CD4-positive, CD25-positive, alpha-beta regulatory T cell (primary cell): Measurements from ENCODE around the gene LCN6. TPM values are rescaled to one million over a fixed set of nuclear protein-coding genes. Genes with fewer than 3 reads are reported as not detected.
A peak's percentile ranks its signal among the peaks of the same experiment; 100 is the strongest.
"Not testable (repeated sequence)": the region's sequence is repeated elsewhere in the genome, so short reads cannot be mapped to it uniquely, and the experiment has no call there.

Experiments
- ATAC-seq, 2 donors: fragments of 150-1000 bp; cut with Tn5 transposase; one replicate each; pipeline ENCODE4 v1.10.0; 2021; ENCODE audit warnings: low read depth in 2 of 2, moderate number of reproducible peaks in 2 of 2, moderate library complexity in 1 of 2
- DNase-seq, 3 donors: peaks; one replicate each; pipeline versions ENCODE4 v3.0.0 to v3.0.0-alpha.2; 2012 to 2022; ENCODE audit warnings: mixed read lengths in 1 of 3
- H3K27ac ChIP-seq: one replicate; pipeline ENCODE4 v1.7.0; 2013; ENCODE audit warnings: mild to moderate bottlenecking, low read length; ENCODE audit not compliant: insufficient read depth, poor library complexity, severe bottlenecking
- H3K27me3 ChIP-seq: one replicate; pipeline ENCODE4 v1.7.0; 2013; ENCODE audit warnings: low read length; ENCODE audit not compliant: control insufficient read depth, insufficient read depth
- H3K36me3 ChIP-seq: one replicate; pipeline ENCODE4 v1.7.0; 2013; ENCODE audit warnings: mild to moderate bottlenecking, low read length, moderate library complexity; ENCODE audit not compliant: control insufficient read depth, insufficient read depth
- H3K4me1 ChIP-seq: 2 replicates; pipeline ENCODE4 v1.7.0; 2013; ENCODE audit warnings: mild to moderate bottlenecking, low read length; ENCODE audit not compliant: insufficient read depth, control insufficient read depth, poor library complexity, severe bottlenecking
- H3K4me3 ChIP-seq: one replicate; pipeline ENCODE4 v1.7.0; 2013; ENCODE audit warnings: low read depth, mild to moderate bottlenecking, low read length, moderate library complexity
- H3K9me3 ChIP-seq, 2 experiments: 1 replicate in 1 of 2; 2 replicates in 1 of 2; pipeline ENCODE4 v1.7.0; 2013; ENCODE audit warnings: low read length in 2 of 2, mild to moderate bottlenecking in 1 of 2, moderate library complexity in 1 of 2; ENCODE audit not compliant: control insufficient read depth in 2 of 2
- H3K27ac Mint-ChIP-seq, 3 donors: one replicate each; pipeline ENCODE4 v1.8.0; 2020 to 2022; ENCODE audit warnings: mild to moderate bottlenecking in 3 of 3, mixed read lengths in 3 of 3, moderate library complexity in 2 of 3
- H3K27me3 Mint-ChIP-seq: one replicate; pipeline ENCODE4 v1.8.0; 2022; ENCODE audit warnings: mild to moderate bottlenecking, mixed read lengths
- H3K36me3 Mint-ChIP-seq: one replicate; pipeline ENCODE4 v1.8.0; 2020; ENCODE audit warnings: mixed read lengths
- H3K4me1 Mint-ChIP-seq, 4 donors: one replicate each; pipeline ENCODE4 v1.8.0; 2020 to 2022; ENCODE audit warnings: mixed read lengths in 4 of 4, mild to moderate bottlenecking in 1 of 4
- H3K4me3 Mint-ChIP-seq, 4 donors: one replicate each; pipeline ENCODE4 v1.8.0; 2020 to 2022; ENCODE audit warnings: mild to moderate bottlenecking in 4 of 4, mixed read lengths in 4 of 4, moderate library complexity in 3 of 4
- H3K9me3 Mint-ChIP-seq, 7 donors: one replicate each; pipeline ENCODE4 v1.8.0; 2020 to 2022; ENCODE audit warnings: mixed read lengths in 7 of 7, mild to moderate bottlenecking in 3 of 7, moderate library complexity in 2 of 7
- polyA plus RNA-seq, 4 donors: library from polyadenylated mRNA; unstranded; fragments of 300-500 nt; fragmentation: Illumina TruSeq; gene quantifications; one replicate each; pipeline ENCODE4 v1.2.3, GENCODE V29; 2021
- total RNA-seq: library from RNA; stranded (reverse); gene quantifications from one replicate; pipeline ENCODE4 v1.2.3, GENCODE V29; 2022

LCN6 gene
- total and polyA plus RNA-seq, 5 donors from 2014 or later: not detected

- Histone ChIP-seq H3K9me3 (peaks cover 0 to 8% of the 10 kb centered on the region in 2 experiments), H3K4me1 (no peaks in the 10 kb centered on the region), H3K27ac (no peak overlapping the region), H3K27me3 (peaks cover 3% of the 10 kb centered on the region), H3K4me3 (no peak overlapping the region), H3K36me3 (no peaks in the 10 kb centered on the region)
- no peaks in the 10 kb centered on the region for H3K36me3 Mint-ChIP-seq
- H3K9me3 Mint-ChIP-seq: peaks cover 0 to 3% (median 0%) of the 10 kb centered on the region in 7 donors
- no peak overlapping the region for H3K4me3 Mint-ChIP-seq
- DNase-seq: no peak
- peak overlapping the region in 1 of 3 donors; percentile 36 for H3K27ac Mint-ChIP-seq
- peaks cover 19% of the 10 kb centered on the region for H3K27me3 Mint-ChIP-seq
- no peak for ATAC-seq
- H3K4me1 Mint-ChIP-seq: peaks cover 0 to 3% (median 0%) of the 10 kb centered on the region in 4 donors
These were observed 28.6 kb upstream of the LCN6 start for GRCh38 chr9:136776947-136777346.

DNA sequence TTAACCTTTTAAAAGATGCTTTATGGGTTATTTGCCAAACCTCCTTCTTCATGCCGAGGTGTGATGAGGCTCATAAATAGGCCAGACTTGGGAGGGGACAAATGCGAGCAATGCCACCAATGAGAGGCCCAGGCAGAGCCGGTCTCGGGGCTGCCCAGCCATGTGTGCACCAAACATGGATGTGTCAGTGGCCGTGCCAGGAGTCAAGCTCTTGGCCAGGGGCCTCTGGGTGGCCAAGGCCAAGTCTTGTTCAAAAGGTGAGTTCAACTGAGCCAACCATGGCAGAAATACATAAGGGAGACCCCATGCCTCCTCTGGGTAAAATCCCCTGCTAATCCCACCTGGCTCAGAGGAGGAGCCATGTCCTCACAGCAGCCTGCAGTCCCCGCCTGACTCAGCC lies 26.9 kb upstream of the LCN6 start:
- peaks cover 3% of the 10 kb centered on the region for H3K27me3 ChIP-seq
- DNase-seq (no peak), ATAC-seq (no peak)
- no peak overlapping the region for H3K4me3 ChIP-seq
- H3K4me1 ChIP-seq: no peaks in the 10 kb centered on the region
- Mint-ChIP-seq H3K9me3 (peaks cover 0 to 3% (median 0%) of the 10 kb centered on the region in 7 donors), H3K4me1 (peaks cover 0 to 3% (median under 1%) of the 10 kb centered on the region in 4 donors), H3K4me3 (no peak overlapping the region), H3K27ac (no peak overlapping the region), H3K36me3 (no peaks in the 10 kb centered on the region), H3K27me3 (peaks cover 25% of the 10 kb centered on the region)
- H3K27ac ChIP-seq: no peak overlapping the region
- no peaks in the 10 kb centered on the region for H3K36me3 ChIP-seq
- H3K9me3 ChIP-seq: peaks cover 0 to 8% of the 10 kb centered on the region in 2 experiments

- H3K36me3 ChIP-seq: no peaks in the 10 kb centered on the region
- Mint-ChIP-seq H3K4me3 (no peak overlapping the region), H3K36me3 (no peaks in the 10 kb centered on the region), H3K4me1 (peaks cover 0 to 4% (median 2%) of the 10 kb centered on the region in 4 donors), H3K27ac (no peak overlapping the region), H3K9me3 (peaks cover 0 to 3% (median 0%) of the 10 kb centered on the region in 7 donors), H3K27me3 (peaks cover 22% of the 10 kb centered on the region)
- no peak overlapping the region for H3K4me3 ChIP-seq
- no peaks in the 10 kb centered on the region for H3K4me1 ChIP-seq
- H3K27me3 ChIP-seq: peaks cover 3% of the 10 kb centered on the region
- peaks cover 0 to 8% of the 10 kb centered on the region in 2 experiments for H3K9me3 ChIP-seq
- no peak for ATAC-seq
- DNase-seq: no peak
- H3K27ac ChIP-seq: no peak overlapping the region
These were observed 26.2 kb upstream of the LCN6 start for GRCh38 chr9:136774416-136775045.

DNA sequence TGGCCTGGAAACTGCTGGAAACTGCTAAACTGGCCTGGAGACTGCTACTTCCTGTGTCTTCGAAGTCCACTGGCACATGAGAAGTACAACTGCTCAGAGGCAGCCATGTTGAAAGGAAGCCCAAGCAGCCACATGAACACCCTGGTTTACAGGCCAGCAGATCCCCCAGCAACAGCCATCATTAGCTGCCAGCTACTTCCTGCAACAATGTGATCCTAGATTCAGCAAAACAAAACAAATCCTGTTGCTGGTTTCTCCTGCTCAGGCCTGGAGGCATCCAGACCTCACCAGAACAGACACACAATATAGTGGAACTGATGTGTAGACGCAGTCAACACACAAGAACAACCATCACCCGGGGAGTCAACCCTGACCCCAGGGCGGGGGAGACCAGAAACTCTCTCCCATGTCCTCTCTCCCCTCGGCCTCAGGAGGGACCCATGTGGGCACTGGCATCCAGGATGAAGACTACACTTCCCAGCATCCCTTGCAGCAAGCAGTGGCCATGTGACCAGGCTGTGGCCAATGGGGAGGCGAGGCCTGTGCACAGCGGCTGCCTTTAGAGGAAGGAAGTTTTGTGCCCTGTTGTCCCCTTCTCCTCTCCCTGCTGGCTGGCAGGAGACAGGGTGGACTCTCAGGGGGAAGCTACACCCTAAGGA lies 25.2 kb upstream of the LCN6 start:
- H3K27me3 Mint-ChIP-seq: peaks cover 16% of the 10 kb centered on the region
- Histone ChIP-seq H3K27me3 (peaks cover 3% of the 10 kb centered on the region), H3K9me3 (peaks cover 0 to 8% of the 10 kb centered on the region in 2 experiments), H3K4me1 (no peaks in the 10 kb centered on the region), H3K4me3 (no peak overlapping the region), H3K36me3 (no peaks in the 10 kb centered on the region), H3K27ac (no peak overlapping the region)
- no peak overlapping the region for H3K4me3 Mint-ChIP-seq
- no peaks in the 10 kb centered on the region for H3K36me3 Mint-ChIP-seq
- ATAC-seq (no peak), DNase-seq (peak in 1 of 3 donors; percentile 54)
- peaks cover 0 to 4% (median 0%) of the 10 kb centered on the region in 4 donors for H3K4me1 Mint-ChIP-seq
- no peak overlapping the region for H3K27ac Mint-ChIP-seq
- H3K9me3 Mint-ChIP-seq: peaks cover 0 to 3% (median 0%) of the 10 kb centered on the region in 7 donors

GRCh38 chr9:136771907-136772415 lies 23.6 kb upstream of the LCN6 start:
- DNase-seq (no peak), ATAC-seq (no peak)
- Histone ChIP-seq H3K36me3 (no peaks in the 10 kb centered on the region), H3K9me3 (peaks cover 0 to 8% of the 10 kb centered on the region in 2 experiments), H3K27me3 (peaks cover 3% of the 10 kb centered on the region), H3K4me3 (no peak overlapping the region), H3K4me1 (peaks cover 3% of the 10 kb centered on the region), H3K27ac (no peak overlapping the region)
- no peaks in the 10 kb centered on the region for H3K36me3 Mint-ChIP-seq
- peaks cover 2 to 6% (median 2%) of the 10 kb centered on the region in 4 donors for H3K4me1 Mint-ChIP-seq
- no peak overlapping the region for H3K27ac Mint-ChIP-seq
- peaks cover 0 to 1% (median 0%) of the 10 kb centered on the region in 7 donors for H3K9me3 Mint-ChIP-seq
- H3K4me3 Mint-ChIP-seq: no peak overlapping the region
- H3K27me3 Mint-ChIP-seq: peaks cover 12% of the 10 kb centered on the region

DNA sequence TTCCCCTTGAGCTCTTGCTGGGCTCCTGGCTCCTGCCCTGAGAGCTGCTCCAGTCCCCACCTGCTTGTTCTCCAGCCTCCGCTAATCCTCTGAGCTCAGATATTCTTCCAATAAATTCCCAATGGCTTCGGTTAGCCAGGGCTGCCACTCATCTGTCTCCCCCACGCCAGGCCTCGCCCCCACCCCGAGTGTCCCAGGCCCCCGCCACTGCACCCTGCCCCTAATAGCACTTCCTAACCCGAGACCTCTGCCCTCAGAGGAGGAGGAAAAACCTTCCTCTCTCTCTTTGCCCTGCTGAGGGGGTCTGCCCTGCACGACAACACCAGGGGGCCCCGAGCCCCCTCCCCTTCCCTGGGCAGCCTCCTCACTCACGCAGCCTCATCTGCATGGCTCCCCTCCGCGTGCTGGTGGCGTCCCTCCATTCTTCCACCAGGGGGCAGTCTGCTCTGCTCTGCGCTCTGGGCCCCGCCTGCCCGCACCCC lies 21.4 kb upstream of the LCN6 start:
- H3K4me3 ChIP-seq: no peak overlapping the region
- H3K9me3 Mint-ChIP-seq: peaks cover 0 to 1% (median 0%) of the 10 kb centered on the region in 7 donors
- H3K36me3 ChIP-seq: no peaks in the 10 kb centered on the region
- H3K4me1 ChIP-seq: peaks cover 11% of the 10 kb centered on the region
- DNase-seq (peak in 2 of 3 donors; percentile 41 to 42), ATAC-seq (no peak)
- no peak overlapping the region for H3K27ac ChIP-seq
- H3K36me3 Mint-ChIP-seq: no peaks in the 10 kb centered on the region
- H3K27me3 ChIP-seq: peaks cover 3% of the 10 kb centered on the region
- no peak overlapping the region for H3K4me3 Mint-ChIP-seq
- peaks cover 17% of the 10 kb centered on the region for H3K27me3 Mint-ChIP-seq
- peaks cover 0 to 8% of the 10 kb centered on the region in 2 experiments for H3K9me3 ChIP-seq
- H3K27ac Mint-ChIP-seq: no peak overlapping the region
- H3K4me1 Mint-ChIP-seq: peaks cover 6 to 21% (median 9%) of the 10 kb centered on the region in 4 donors

- not testable (repeated sequence) for H3K27me3 ChIP-seq, H3K9me3 ChIP-seq, H3K36me3 Mint-ChIP-seq, H3K9me3 Mint-ChIP-seq, H3K36me3 ChIP-seq
- peak; percentile 47 to 69 (median 54) for DNase-seq
- Histone ChIP-seq H3K4me3 (peak overlapping the region; percentile 15), H3K4me1 (peaks cover 11% of the 10 kb centered on the region), H3K27ac (peak overlapping the region; percentile 69)
- H3K27me3 Mint-ChIP-seq: peaks cover 12% of the 10 kb centered on the region
- peak; percentile 55 to 59 for ATAC-seq
- H3K4me1 Mint-ChIP-seq: peaks cover 6 to 21% (median 9%) of the 10 kb centered on the region in 4 donors
- peak overlapping the region in 2 of 3 donors; percentile 67 to 68 for H3K27ac Mint-ChIP-seq
- H3K4me3 Mint-ChIP-seq: peak overlapping the region; percentile 73 to 96 (median 80)
These were observed 18.2 kb upstream of the LCN6 start for GRCh38 chr9:136766410-136767120.
